Activated CD8-positive, alpha-beta memory T cell treated with anti-CD3 and anti-CD28 coated beads, Interleukin-2, amount 50 U/mL, for 4 hours (primary cell): ENCODE measurements around the gene MYO3B.
"Not testable (repeated sequence)": the region's sequence is repeated elsewhere in the genome, so short reads cannot be mapped to it uniquely, and the experiment has no call there.

Experiments used
- DNase-seq: peaks from one replicate; pipeline ENCODE4 v3.0.0-alpha.2; 2020

MYO3B gene

GRCh38 chr2:170391018-170391417 is 213.1 kb downstream of the MYO3B start:
- no peak for DNase-seq

DNA sequence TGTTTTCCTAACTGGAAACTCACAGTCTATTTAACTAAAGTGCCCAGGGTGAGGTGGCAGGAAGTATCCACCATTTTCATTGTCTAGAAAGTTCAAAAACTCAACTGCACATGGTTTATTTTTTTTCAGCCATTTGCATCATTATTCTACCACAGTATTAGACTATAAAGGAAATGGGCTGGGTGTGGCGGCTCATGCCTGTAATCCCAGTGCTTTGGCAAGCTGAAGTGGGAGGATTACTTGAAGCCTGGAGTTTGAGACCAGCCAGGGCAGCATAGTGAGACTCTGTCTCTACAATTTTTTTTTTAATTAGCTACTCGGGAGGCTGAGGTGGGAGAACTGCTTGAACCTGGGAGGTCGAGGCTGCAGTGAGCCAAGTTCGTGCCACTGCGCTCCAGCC is 213.8 kb downstream of the MYO3B start:
- DNase-seq, result no peak

DNA sequence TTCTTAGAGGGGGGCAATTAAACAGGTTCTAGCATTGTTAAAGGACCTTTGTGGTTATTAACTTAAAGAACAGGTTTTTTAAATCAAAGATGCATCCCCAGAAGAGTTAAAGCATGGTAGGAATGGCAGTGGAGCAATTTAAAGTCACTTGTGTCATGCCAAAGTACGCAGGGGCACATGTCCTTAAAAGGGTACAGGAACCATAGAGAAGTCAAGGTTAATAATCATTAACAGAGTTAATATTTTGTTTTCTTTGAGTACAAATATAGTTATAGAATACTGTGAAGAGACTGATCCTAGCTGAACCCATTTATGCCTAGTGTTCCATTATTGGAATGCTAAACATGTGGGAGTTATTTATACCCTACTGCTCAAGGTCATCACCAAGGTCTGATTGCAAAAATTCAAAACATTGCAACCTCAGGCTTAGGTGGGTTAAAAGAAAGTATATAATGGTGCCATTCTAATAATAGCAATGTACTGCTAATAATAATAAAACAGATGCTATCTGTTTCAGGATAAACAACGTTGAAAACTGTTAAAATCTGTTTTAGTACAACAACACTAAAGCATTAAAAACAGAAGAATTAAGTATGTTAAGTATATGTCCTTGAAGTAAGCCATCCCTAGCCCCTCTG is 216.0 kb downstream of the MYO3B start:
- no peak for DNase-seq

DNA sequence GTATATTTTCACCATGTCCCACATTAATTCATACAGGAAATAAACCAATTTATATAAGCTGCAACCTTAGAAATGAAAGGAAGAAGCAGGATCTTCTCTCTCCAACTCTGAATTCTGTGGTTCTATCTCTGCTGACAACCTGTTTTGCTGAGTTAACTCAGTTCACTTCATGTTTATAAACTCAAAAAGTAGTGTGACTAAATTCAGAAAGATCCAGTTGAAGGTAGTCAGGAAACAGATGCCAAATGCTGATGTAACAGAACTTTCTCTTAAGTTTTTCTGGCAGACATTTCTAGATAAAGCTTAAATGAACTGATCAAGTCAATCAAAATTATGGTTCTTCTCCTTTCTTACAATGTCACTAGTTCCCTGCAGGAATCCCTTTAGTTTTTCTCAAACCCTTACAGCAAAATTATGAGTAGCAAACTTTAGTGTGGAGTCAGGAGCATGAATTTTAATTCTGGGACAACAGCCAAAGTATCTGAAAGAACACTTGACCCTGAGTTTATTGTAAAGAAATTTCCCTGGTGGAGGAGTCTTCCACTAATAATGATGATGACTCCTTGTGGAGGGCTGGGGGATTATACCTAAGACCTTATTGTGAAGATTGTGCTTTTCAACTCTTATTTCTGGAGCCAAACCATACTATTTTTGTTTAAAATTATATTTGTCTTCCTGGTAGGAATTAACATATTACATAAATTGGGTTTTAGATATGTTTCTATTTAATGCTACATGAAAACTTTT is 216.9 kb downstream of the MYO3B start:
- no peak for DNase-seq

GRCh38 chr2:170396799-170397459 is 219.0 kb downstream of the MYO3B start:
- DNase-seq, result no peak

- no peak for DNase-seq
Observed at GRCh38 chr2:170401187-170401586, 223.2 kb downstream of the MYO3B start.

GRCh38 chr2:170404846-170405245 is 226.9 kb downstream of the MYO3B start:
- DNase-seq, result no peak

DNA sequence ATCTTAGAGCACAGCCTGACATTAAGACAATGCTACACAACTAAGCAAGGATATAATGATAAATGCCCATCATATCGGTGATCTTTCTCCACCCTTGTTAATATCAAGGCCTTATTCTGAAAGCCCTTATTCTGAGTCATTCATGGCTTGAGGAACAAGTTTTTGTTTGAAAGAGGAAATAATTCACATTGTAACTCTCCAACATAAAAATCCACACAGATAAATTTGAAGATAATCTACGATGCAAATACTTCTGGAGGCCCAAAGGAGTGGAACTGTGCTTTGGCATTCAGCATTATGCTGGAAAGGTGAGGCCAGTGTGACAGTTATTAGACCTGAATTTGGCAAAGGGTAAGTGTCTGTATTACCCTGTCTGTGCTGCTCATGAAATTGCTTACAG is 227.4 kb downstream of the MYO3B start:
- DNase-seq, result no peak

GRCh38 chr2:170408461-170409163 is 230.7 kb downstream of the MYO3B start:
- no peak for DNase-seq

DNA sequence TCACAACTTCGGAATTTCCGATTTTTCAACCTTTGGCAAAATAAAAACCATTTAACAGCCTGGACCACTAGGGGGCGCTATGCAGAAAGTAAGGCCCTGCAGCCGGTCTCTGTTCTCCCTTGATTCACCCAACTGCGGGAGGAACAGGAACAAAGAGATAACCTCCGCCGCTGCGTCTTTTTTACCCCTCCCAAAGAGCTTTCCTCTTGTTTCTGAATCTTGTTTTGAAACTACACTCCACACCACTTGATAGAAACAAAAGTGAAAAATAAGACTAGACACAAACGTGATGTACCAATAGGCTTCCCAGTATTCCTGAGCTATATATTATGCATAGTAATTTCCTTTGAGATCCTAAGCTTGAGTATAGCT is 231.2 kb downstream of the MYO3B start:
- DNase-seq, result peak; percentile 75

GRCh38 chr2:170411660-170412059 is 233.7 kb downstream of the MYO3B start:
- DNase-seq, result no peak

DNA sequence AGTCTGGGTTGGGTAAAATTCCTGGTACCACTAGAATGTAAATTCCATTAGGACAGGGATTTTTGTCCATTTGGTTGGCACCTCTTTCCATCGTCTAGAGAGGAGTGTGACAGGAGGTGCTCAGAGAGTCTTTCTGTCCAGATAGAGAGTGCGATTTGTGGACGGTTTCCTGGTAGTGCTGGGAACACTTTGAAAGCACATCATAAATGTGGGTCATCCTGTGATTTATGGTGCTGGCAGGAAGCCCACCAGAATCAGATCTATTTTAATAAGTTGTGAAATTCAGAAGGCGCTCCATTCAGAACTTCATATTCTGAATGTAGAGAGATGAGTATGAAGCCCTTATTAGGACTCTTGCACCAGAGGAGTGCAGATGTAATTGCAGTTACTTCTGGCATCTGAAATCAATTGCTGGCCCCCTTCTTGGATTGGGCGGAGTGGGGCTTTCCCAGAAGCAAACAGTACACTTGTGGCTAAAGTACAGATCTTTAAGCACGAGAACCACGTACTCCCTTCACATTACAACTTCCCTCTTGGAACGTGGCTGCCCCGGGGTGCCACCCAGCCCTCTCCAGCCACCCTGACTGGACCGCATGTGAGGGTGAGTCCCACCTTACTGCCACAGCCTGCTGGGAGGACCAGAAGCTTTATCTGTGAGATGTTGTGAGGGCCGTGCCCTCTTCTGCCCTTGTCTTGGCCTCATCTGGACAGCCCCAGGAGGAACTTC is 243.2 kb downstream of the MYO3B start:
- DNase-seq, result no peak

GRCh38 chr2:170423919-170424318 is 246.0 kb downstream of the MYO3B start:
- DNase-seq, result no peak

DNA sequence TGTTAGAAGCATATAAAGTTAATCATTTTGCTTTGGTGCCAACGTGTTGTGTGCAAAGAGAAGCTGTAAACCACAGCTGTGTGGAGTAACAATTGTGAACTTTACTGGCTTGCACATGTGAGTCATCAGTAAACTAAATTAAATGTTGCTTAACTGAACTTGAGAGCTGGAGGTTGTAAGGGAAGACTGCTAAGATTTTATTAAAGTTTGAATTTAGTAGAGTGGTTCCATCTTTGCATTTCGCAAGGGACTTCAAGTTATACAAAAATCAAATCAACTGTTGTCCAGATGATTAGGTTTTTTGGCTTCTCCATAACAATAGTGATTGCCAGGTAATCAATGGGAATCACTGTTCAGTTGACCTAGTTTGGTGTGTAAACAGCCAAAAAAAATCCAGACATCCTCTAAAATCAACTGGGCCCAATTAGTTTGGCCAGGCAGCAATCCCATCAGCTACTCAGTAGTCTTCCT is 247.4 kb downstream of the MYO3B start:
- no peak for DNase-seq

GRCh38 chr2:170428868-170429267 is 250.9 kb downstream of the MYO3B start:
- no peak for DNase-seq

DNA sequence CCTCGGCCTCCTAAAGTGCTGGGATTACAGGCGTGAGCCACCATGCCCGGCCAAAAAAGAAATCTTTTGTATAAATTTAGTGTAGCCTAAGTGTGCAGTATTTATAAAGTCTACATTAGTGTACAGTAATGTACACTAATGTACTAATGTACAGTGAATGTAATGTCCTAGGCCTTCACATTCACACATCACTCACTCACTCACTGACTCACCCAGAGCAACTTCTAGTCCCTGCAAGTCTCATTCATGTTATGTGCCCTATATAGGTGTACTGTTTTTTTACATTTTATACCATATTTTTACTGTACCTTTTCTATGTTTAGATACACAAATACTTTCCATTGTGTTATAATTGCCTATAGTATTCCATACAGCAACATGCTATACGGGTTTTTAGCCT is 254.9 kb downstream of the MYO3B start:
- no peak for DNase-seq

- DNase-seq, result no peak
Observed at GRCh38 chr2:170433448-170433847, 255.5 kb downstream of the MYO3B start.

- not testable (repeated sequence) for DNase-seq
Observed at GRCh38 chr2:170434396-170434795, 256.4 kb downstream of the MYO3B start.

GRCh38 chr2:170434900-170435621 is 257.1 kb downstream of the MYO3B start:
- DNase-seq, result no peak

DNA sequence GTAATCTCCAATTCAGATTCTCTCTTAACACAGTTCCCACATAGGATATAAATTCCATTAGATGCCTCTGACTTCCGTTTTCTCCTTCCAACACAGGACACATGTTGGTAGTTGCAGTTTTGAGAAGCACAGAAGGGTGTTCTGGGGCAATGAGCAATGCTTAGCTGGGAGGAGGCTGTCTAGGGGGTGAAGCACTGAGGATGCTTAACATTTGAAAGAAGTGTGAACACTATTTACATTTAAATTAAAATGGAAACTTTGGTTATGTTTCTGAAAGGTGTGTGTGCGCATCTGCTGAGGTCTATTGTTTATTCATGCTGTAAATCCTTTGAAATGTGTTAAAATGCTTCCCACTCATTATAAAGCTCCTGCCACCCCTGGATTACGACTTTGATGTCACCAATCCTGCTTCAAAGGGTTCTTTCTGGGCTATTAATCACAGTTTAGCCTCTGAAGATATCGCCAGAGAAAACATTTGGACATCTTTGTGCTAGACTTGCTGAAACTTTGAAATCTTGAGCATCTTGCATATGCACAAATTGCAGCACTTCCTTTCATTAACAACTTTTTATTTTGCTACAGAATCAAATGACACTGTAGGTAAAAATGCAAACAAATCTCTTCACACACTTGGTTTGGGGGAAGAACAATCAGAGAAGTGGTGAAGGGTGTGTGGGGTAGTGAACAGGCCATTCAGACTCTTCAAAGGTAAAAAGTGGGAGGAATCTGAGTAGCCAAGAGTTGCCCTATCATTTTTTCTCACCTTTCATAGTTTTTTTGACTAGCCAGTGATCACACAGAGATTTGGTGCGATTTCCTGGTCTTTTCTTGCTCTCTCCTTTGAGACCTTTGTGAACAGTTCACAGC is 258.4 kb downstream of the MYO3B start:
- DNase-seq, result no peak

- DNase-seq, result no peak
Observed at GRCh38 chr2:170446078-170446477, 268.1 kb downstream of the MYO3B start.
